Spleen (tissue), 13 donors: ENCODE data around the gene FAM110A. TPM values are rescaled to one million over a fixed set of nuclear protein-coding genes. Genes with fewer than 3 reads are reported as not detected.

Experiments
- DNase-seq: peaks from one replicate; pipeline ENCODE4 v3.0.0-alpha.2; 2020
- H3K27ac ChIP-seq, 8 donors: fragments of 200-600 bp; sonication (generic) in 7 of 8; 1 replicate in 4 of 8; 2 replicates in 4 of 8; pipeline versions ENCODE4 v1.5.0 to v1.8.0; 2016 to 2021; ENCODE audit warnings: inconsistent platforms in 4 of 8, mild to moderate bottlenecking in 4 of 8, moderate library complexity in 1 of 8
- H3K27me3 ChIP-seq, 7 donors: fragments of 200-600 bp; sonication (generic) in 6 of 7; replicated peaks in 1 of 7; 1 replicate in 4 of 7; 2 replicates in 3 of 7; pipeline versions ENCODE4 v1.5.0 to v1.8.0; 2016 to 2021; ENCODE audit warnings: inconsistent platforms in 3 of 7, mild to moderate bottlenecking in 1 of 7
- H3K36me3 ChIP-seq, 6 donors: fragments of 200-600 bp; sonication (generic) in 5 of 6; 1 replicate in 4 of 6; 2 replicates in 2 of 6; pipeline versions ENCODE4 v1.5.0 to v1.8.0; 2016 to 2021; ENCODE audit warnings: inconsistent platforms in 2 of 6
- H3K4me1 ChIP-seq, 6 donors: fragments of 200-600 bp; sonication (generic) in 5 of 6; 1 replicate in 3 of 6; 2 replicates in 3 of 6; pipeline versions ENCODE4 v1.5.0 to v1.8.0; 2016 to 2021; ENCODE audit warnings: inconsistent platforms in 3 of 6
- H3K4me3 ChIP-seq, 8 donors: fragments of 200-600 bp; sonication (generic) in 7 of 8; 1 replicate in 4 of 8; 2 replicates in 4 of 8; pipeline versions ENCODE4 v1.5.0 to v1.8.0; 2016 to 2021; ENCODE audit warnings: inconsistent platforms in 4 of 8, mild to moderate bottlenecking in 4 of 8, moderate library complexity in 2 of 8
- H3K9me3 ChIP-seq, 8 donors: fragments of 200-600 bp; sonication (generic) in 7 of 8; 1 replicate in 4 of 8; 2 replicates in 4 of 8; pipeline versions ENCODE4 v1.5.0 to v1.8.0; 2016 to 2021; ENCODE audit warnings: inconsistent platforms in 4 of 8
- CTCF ChIP-seq, 11 experiments: fragments of 200-600 bp in 7 of 11; fragments of 450-650 bp in 4 of 11; sonication (generic) in 4 of 11; IDR thresholded peaks in 8 of 11; conservative IDR thresholded peaks in 3 of 11; 1 replicate in 7 of 11; 2 replicates in 4 of 11; pipeline versions ENCODE4 v1.4.0 to v1.8.0; 2016 to 2021; ENCODE audit warnings: antibody characterized with exemption in 11 of 11, inconsistent platforms in 4 of 11, mild to moderate bottlenecking in 1 of 11
- POLR2A ChIP-seq, 3 donors: fragments of 450-650 bp; IDR thresholded peaks; one replicate each; pipeline ENCODE4 v1.5.1; 2017; ENCODE audit warnings: antibody characterized with exemption in 3 of 3, mild to moderate bottlenecking in 1 of 3
- POLR2AphosphoS5 ChIP-seq, 3 donors: sonication (generic); formaldehyde crosslinking; IDR thresholded peaks; one replicate each; pipeline ENCODE4 v1.5.1; 2017; ENCODE audit warnings: antibody characterized with exemption in 3 of 3
- WGBS, 5 donors: extraction: QIAGEN DNeasy Blood & Tissue Kit in 3 of 5; methylation state at CpG; one replicate each; pipeline versions ENCODE4 v1.1.5 to v1.1.7; 2013 to 2018; 5-methylcytosine and 5-hydroxymethylcytosine counted together
- intact Hi-C: fragments of 100-400 bp; cut with DNase I; formaldehyde crosslinking; loops from one replicate; pipeline ENCODE4 v1.15.0; 2023; ENCODE audit warnings: low total_unique reads
- long read RNA-seq, 2 donors: transcript quantifications; one replicate each; lab custom pipeline, GENCODE V29; 2026
- polyA plus RNA-seq, 3 donors: library from polyadenylated mRNA; stranded (reverse); fragments of 200-250 nt; gene quantifications; one replicate each; pipeline ENCODE4 v1.2.1, GENCODE V29; 2013
- total RNA-seq, 7 donors: library from RNA; depleted of rRNA in 3 of 7; stranded (reverse); fragments of >200 nt in 3 of 7; fragmentation: NEBNext Ultra II Directional in 4 of 7; extraction: Animal tissue kit (Norgen Biotek cat#: 25700) in 4 of 7; gene quantifications; one replicate each; pipeline versions ENCODE4 v1.1.0 to v1.2.1, GENCODE V29; 2016 to 2021
- donor health status: healthy with polysubstance abuse.
- donor health status: DM: no; HTN: no; CAD: no; lungs with moderate emphysema.
- donor health status: DM: no; HTN: no; CAD: no.
- donor health status: Bipolar disorder and iron deficiency.
- donor health status: healthy.
- donor health status: DM: no; HTN: no; CAD: no.
- donor health status: DM: yes; HTN: yes; CAD: no.

The FAM110A gene
- total RNA-seq (10 to 100 TPM; 19.7 to 32.0 (median 25.7) TPM), polyA plus RNA-seq (10 to 100 TPM; 11.3 to 21.0 (median 12.5) TPM)
- long read RNA-seq, donor 1, transcript FAM110A-204 (2 exons, 1,809 nt), result major isoform, 5 of 25 reads
- long read RNA-seq, donor 1, partial matches to known transcripts, result 20 of 25 reads
- long read RNA-seq, donor 1, other reads (novel, unspliced or antisense), result 0 of 25 reads
- long read RNA-seq, donor 2, partial matches to known transcripts, result 15 of 18 reads
- long read RNA-seq, donor 2, other reads (novel, unspliced or antisense), result 0 of 18 reads

GRCh38 chr20:833450-834150 lies at the start of gene FAM110A:
Gene FAM110A (plus strand): TSS chr20:833715. CDS start chr20:844805, 11,090 bp downstream.
- Histone ChIP-seq H3K9me3 (peaks cover 0 to 7% (median 0%) of the 10 kb centered on the region in 8 donors), H3K27me3 (no peaks in the 10 kb centered on the region), H3K4me3 (peak within 1 kb of the TSS; percentile 62 to 90 (median 78)), H3K4me1 (peaks cover 16 to 81% (median 58%) of the 10 kb centered on the region in 6 donors), H3K27ac (peak within 1 kb of the TSS; percentile 86 to 97 (median 94)), H3K36me3 (no peaks in the 10 kb centered on the region)
- 0 to 1% (median 0%) methylated on average over 23 to 64 of the region's 64 CpGs for WGBS, 5 donors
- peak; percentile 99 for DNase-seq
- TF ChIP-seq POLR2AphosphoS5 (IDR thresholded peaks at IDR 0.05), result peak; percentile 83 to 91 (median 90)
- TF ChIP-seq CTCF (IDR thresholded peaks at IDR 0.05 in 8 of 11, conservative IDR thresholded peaks at IDR 0.05 in 3 of 11), result peak in 2 of 11 experiments; percentile 19 to 30
- no peak for TF ChIP-seq POLR2A (IDR thresholded peaks at IDR 0.05)
- intact Hi-C loops, result no loop called here

- peaks cover 0 to 34% (median 24%) of the 10 kb centered on the region in 8 donors for H3K9me3 ChIP-seq
- DNase-seq, result no peak
- no peak overlapping the region for H3K4me3 ChIP-seq
- no peak overlapping the region for H3K27ac ChIP-seq
- H3K36me3 ChIP-seq, result no peaks in the 10 kb centered on the region
- intact Hi-C loops, result no loop called here
- 36 to 58% (median 41%) methylated on average over 1 of the region's 1 CpG for WGBS, 5 donors
- TF ChIP-seq POLR2AphosphoS5 (IDR thresholded peaks at IDR 0.05) (no peak), POLR2A (IDR thresholded peaks at IDR 0.05) (no peak), CTCF (IDR thresholded peaks at IDR 0.05 in 8 of 11, conservative IDR thresholded peaks at IDR 0.05 in 3 of 11) (no peak)
- no peaks in the 10 kb centered on the region for H3K4me1 ChIP-seq
- peaks cover 0 to 18% (median 0%) of the 10 kb centered on the region in 7 donors for H3K27me3 ChIP-seq
These were observed 45.7 kb upstream of the FAM110A start for GRCh38 chr20:787825-788224.

GRCh38 chr20:791056-791455 lies 42.5 kb upstream of the FAM110A start:
- Histone ChIP-seq H3K9me3 (peaks cover 0 to 23% (median 17%) of the 10 kb centered on the region in 8 donors), H3K36me3 (no peaks in the 10 kb centered on the region), H3K4me3 (no peak overlapping the region), H3K27ac (no peak overlapping the region), H3K4me1 (no peaks in the 10 kb centered on the region), H3K27me3 (peaks cover 0 to 23% (median 0%) of the 10 kb centered on the region in 7 donors)
- TF ChIP-seq POLR2A (IDR thresholded peaks at IDR 0.05) (no peak), POLR2AphosphoS5 (IDR thresholded peaks at IDR 0.05) (no peak), CTCF (IDR thresholded peaks at IDR 0.05 in 8 of 11, conservative IDR thresholded peaks at IDR 0.05 in 3 of 11) (no peak)
- intact Hi-C loops, result no loop called here
- no peak for DNase-seq
- WGBS, 5 donors, result 61 to 75% (median 69%) methylated on average over 2 of the region's 2 CpGs

GRCh38 chr20:792248-792647 lies 41.3 kb upstream of the FAM110A start:
- 91 to 98% (median 94%) methylated on average over 18 of the region's 18 CpGs for WGBS, 5 donors
- TF ChIP-seq POLR2AphosphoS5 (IDR thresholded peaks at IDR 0.05) (no peak), CTCF (IDR thresholded peaks at IDR 0.05 in 8 of 11, conservative IDR thresholded peaks at IDR 0.05 in 3 of 11) (no peak), POLR2A (IDR thresholded peaks at IDR 0.05) (no peak)
- H3K27ac ChIP-seq, result no peak overlapping the region
- H3K4me1 ChIP-seq, result no peaks in the 10 kb centered on the region
- intact Hi-C loops, result no loop called here
- H3K27me3 ChIP-seq, result peaks cover 0 to 17% (median 0%) of the 10 kb centered on the region in 7 donors
- no peak overlapping the region for H3K4me3 ChIP-seq
- DNase-seq, result no peak
- H3K9me3 ChIP-seq, result peaks cover 0 to 23% (median 17%) of the 10 kb centered on the region in 8 donors
- no peaks in the 10 kb centered on the region for H3K36me3 ChIP-seq
